ENCODE measurements around the gene HAUS8. TPM values are rescaled to one million over a fixed set of nuclear protein-coding genes. Genes with fewer than 3 reads are reported as not detected.
"Not testable (repeated sequence)": the region's sequence is repeated elsewhere in the genome, so short reads cannot be mapped to it uniquely, and the experiment has no call there.

HAUS8 gene, protein sequence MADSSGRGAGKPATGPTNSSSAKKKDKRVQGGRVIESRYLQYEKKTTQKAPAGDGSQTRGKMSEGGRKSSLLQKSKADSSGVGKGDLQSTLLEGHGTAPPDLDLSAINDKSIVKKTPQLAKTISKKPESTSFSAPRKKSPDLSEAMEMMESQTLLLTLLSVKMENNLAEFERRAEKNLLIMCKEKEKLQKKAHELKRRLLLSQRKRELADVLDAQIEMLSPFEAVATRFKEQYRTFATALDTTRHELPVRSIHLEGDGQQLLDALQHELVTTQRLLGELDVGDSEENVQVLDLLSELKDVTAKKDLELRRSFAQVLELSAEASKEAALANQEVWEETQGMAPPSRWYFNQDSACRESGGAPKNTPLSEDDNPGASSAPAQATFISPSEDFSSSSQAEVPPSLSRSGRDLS
- 10 to 100 TPM in 3 of 10 donors, 1 to 10 TPM in 7; 6.3 to 14.3 (median 8.6) TPM for polyA plus RNA-seq (ENCODE audit: insufficient read length in 10 of 10)
- long read RNA-seq, donor 1, partial matches to known transcripts, result 0 of 3 reads
- long read RNA-seq, donor 1, other reads (novel, unspliced or antisense), result 0 of 3 reads
- long read RNA-seq, donor 2, result 0 reads
- long read RNA-seq, donor 3, partial matches to known transcripts, result 0 of 1 reads
- long read RNA-seq, donor 3, other reads (novel, unspliced or antisense), result 0 of 1 reads
- long read RNA-seq, donor 4, partial matches to known transcripts, result 0 of 2 reads
- long read RNA-seq, donor 4, other reads (novel, unspliced or antisense), result 0 of 2 reads
- long read RNA-seq, donor 5, partial matches to known transcripts, result 0 of 2 reads
- long read RNA-seq, donor 5, other reads (novel, unspliced or antisense), result 0 of 2 reads
- long read RNA-seq, donor 6, partial matches to known transcripts, result 0 of 3 reads
- long read RNA-seq, donor 6, other reads (novel, unspliced or antisense), result 0 of 3 reads
- long read RNA-seq, donor 7, result 0 reads
- long read RNA-seq, donor 8, partial matches to known transcripts, result 0 of 5 reads
- long read RNA-seq, donor 8, other reads (novel, unspliced or antisense), result 0 of 5 reads
- long read RNA-seq, donor 9, result 0 reads

DNA sequence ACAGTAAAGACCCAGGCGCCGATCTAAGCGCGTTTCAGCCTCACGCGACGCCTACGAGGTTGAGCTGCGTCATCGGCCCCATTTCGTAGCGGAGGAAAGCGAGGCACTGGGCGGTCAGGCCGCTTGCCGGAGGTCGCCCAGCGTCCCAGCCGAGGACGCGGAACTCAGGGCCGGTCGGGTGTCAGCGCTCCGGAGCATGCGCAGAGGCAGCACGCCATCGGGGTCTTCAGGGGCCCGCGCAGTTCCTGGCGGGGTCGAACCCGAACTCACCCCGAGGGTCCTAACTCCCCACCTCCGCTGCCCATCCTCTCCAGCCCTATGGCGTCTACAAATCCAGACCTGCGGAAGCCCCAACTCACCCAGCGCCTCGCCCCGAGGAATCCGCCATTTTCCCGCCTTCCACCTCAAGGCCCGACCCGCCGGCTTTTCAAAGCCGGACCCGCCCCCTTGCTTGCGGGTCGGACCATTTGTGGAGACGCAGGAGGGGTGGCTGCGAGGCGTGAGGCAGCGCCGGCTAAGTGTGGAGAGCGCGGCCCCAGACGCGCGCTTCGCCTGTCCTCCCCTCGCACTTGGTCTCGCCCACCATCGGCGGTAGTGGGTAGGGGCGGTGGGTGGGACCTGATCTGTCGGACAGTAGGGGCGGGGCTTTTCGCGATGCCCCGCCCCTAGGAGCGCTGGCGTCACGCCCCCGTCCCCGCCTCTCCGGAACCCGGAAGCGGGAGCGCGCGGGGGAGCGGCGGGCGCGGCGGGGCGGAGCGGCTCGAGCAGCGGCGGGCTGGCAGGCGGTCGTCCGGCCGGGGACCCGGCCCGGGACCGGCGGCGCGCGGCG lies at the start of gene HAUS8, which contains the start of gene MYO9B:
Gene HAUS8 (minus strand): TSS at position 418 of the 829 bp plus-strand sequence. CDS start 30 bp downstream, at position 388.
Gene MYO9B (plus strand): TSS at position 743 of the 829 bp plus-strand sequence. CDS start 25,941 bp downstream, outside the sequence.
- DNase-seq, result peak; percentile 99 to 100 (median 100)

- DNase-seq, result no peak
These were observed 48.8 kb upstream of the HAUS8 start for GRCh38 chr19:17124025-17124424.

DNA sequence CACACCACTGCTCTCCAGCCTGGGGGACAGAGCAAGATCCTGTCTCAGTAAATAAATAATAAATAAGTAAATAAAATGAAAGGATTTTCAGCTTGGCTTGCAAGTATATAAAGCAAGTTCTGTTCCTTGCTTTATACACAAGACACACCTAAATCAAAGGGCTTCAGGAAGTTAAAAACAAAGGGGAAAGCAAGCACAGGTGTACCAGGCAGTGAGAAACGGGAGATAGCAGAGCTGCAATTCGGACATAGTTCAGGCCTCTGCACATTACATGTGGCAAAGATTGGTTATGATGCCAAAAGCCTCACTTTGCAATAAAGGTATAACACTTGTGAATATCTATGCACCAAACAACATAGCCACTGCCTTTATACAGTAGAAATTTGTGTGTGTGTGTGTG lies 47.8 kb upstream of the HAUS8 start:
- DNase-seq, result no peak

- no peak for DNase-seq
These were observed 46.6 kb upstream of the HAUS8 start for GRCh38 chr19:17121736-17122293.

GRCh38 chr19:17118957-17119356 lies 43.7 kb upstream of the HAUS8 start:
- DNase-seq, result no peak

- no peak for DNase-seq
These were observed 41.9 kb upstream of the HAUS8 start for GRCh38 chr19:17116996-17117702.

DNA sequence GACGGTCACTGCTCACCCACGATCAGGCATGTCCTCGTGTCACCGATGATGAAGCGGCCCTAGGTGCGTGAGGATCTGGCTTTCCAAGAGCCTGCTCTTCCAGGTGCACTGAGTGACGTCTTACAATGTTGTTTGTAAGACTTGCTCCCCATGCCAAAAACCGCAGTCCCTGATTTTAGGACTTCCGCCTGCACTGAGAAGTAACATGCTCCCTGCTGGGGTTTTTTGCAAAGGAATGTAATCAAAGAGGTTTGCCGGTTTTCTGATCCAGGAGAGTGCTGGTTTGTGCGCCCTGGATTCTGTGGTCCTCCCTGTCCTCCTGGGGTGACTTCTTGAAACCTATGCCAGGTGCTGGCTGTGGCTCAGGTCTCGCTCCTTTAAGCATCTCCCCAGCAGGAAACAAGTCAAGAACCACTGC lies 39.2 kb upstream of the HAUS8 start:
- DNase-seq, result no peak

- no peak for DNase-seq
These were observed 38.0 kb upstream of the HAUS8 start for GRCh38 chr19:17113127-17113785.

GRCh38 chr19:17112700-17113099 lies 37.4 kb upstream of the HAUS8 start:
- peak in 1 of 3 donors; percentile 32 for DNase-seq

GRCh38 chr19:17112271-17112670 lies 37.0 kb upstream of the HAUS8 start:
- no peak for DNase-seq

DNA sequence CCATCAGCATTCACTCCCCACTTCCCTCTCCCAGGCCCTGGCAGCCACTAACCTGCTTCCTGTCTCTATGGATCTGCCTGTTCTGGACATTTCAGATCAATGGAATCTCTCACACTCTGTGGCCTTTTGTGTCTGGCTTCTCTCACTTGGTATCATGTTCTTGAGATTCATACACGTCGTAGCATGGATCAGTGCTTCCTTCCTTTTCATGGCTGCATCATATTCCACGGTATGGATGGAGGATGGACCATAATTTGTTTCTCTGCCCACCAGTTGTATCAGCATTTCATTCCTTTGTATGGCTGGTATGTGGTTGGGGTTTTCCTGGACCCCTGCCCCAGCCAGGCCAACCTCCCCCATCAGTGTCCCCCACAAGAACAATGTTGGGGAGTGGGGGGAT lies 36.5 kb upstream of the HAUS8 start:
- no peak for DNase-seq

DNA sequence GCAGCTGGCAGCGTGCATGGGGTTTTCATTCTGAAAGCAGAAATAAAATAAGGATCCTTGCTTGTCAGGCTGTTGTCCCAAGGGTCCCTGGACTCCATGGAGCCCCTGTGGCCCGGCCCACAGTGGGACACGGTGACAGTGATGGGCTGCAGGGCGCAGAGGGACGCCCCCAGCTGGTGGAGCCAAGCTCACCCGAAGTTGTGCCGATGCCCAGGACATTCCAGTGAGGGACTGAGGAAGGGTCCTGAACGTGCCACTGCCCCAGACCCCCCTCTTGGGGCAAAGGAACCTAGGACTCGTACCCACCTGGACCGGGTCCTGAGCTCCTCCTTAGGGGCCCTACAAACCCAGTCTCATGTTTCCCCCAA lies 35.3 kb upstream of the HAUS8 start:
- DNase-seq, result no peak

DNA sequence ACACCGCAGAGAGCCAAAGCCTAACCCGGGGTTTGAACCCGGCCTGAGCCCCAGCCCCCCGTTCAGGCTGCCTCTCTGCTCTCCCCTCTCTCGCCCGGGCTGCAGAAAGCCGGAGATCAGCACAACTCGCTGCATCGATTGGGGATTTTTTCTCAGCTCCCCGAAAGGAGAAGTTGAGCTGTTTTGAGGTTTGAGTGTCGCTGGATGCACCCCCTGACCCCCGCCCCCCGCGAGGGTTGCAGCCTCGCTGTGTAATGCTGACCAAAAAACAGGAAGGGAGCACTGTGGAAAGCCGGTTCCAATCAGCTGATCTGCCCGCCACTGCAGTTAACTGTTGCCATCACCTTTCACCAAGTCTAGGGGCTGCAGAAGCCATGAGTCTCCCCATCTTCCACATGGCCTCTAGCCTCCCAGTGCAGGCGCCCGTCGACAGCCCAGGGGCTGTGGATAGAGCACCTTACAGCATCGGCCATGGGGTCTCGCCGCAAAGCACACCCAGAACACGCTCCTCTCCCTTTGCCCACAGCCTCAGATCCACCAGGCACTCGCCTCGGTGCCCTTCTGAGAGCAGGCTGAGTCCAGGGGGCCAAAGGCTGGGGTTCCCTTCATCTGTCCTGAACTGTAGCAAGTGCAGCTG lies 34.8 kb upstream of the HAUS8 start:
- DNase-seq, result peak in 1 of 3 donors; percentile 58

DNA sequence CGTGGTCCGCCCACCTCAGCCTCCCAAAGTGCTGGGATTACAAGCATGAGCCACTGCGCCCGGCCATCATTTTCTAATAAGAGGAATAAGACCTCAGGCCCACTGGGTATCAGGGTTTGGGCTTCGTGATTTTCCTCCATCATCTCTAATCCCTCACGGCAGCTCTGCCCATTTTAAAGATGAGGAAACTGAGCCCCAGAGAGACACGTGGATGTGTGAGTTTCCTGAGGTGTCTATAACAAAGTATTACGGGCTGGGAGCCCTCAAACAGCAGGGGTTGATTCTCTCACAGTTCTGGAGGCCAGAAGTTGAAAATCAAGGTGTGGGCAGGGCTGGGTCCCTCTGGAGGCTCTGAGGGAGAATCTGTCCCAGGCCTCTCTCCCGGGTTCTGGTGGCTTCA lies 34.0 kb upstream of the HAUS8 start:
- DNase-seq, result no peak

GRCh38 chr19:17108453-17108784 lies 33.2 kb upstream of the HAUS8 start:
- no peak for DNase-seq

DNA sequence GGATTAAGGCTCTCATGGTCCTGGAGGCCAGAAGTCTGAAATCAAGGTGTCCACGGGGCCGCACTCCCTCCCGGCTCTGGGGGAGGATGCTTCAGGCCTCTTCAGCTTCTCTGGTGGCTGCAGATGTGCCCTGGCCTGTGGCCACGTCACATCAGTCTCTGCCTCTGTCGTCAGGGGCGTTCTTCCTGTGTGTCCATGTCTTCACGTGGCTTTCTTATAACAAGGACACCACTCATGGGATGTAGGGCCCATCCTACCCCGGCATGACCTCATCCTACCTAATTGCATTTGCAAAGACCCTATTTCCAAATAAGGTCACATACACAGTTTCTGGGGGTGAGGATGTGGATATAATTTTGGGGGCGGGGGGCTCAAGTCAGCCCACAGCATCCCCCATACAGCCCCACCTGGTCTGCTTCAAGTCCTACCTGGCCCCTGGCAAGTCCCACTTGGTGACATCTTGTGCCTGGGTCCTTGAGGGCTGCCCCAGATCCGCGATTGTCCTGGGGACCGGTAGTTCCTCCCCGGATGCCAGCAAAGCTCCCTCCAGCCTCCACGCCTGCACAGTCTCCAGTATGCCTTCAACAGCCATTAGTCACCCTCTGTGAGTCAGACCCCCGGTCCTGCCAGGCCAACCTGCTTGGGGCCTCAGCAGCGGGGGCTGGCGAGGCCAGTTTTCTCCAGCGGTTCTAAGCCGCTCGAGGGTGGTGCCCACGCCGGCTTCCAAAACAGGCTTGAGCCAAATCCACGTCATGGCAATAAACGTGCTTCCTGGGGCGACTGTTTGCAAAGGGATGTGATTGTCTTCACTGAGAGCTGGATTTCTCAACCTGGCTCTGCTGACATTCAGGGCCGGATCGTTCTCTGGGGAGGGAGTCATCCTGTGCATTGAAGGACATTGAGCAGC lies 32.5 kb upstream of the HAUS8 start:
- DNase-seq, result peak; percentile 37 to 82 (median 69)

DNA sequence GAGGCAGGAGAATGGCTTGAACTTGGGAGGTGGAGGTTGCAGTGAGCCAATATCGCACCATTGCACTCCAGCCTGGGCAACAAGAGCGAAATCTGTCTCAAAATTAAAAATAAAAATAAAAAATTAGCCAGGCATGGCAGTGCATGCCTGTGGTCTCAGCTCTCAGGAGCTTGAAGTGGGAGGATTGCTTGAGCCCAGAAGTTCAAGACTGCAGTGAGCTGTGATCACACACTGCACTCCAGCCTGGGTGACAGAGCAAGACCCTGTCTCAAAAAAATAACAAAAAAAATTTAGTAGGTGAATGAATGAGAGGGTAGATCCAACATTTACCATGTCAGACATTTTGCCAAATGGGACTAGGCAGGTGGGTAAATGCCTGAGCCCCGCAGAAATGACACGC lies 31.7 kb upstream of the HAUS8 start:
- DNase-seq, result not testable (repeated sequence)

- no peak for DNase-seq
These were observed 30.3 kb upstream of the HAUS8 start for GRCh38 chr19:17105556-17105955.
